GM21717 (cell line): Measurements from ENCODE around the gene KRT7.
"Not testable (repeated sequence)": the region's sequence is repeated elsewhere in the genome, so short reads cannot be mapped to it uniquely, and the experiment has no call there.

Experiments
- ATAC-seq: cut with Tn5 transposase; IDR thresholded peaks from one replicate; pipeline ENCODE4 v1.9.1; 2021; ENCODE audit warnings: mild to moderate bottlenecking, moderate library complexity; ENCODE audit not compliant: unreplicated experiment

The KRT7 gene

GRCh38 chr12:52254965-52255751 is 22.1 kb downstream of the KRT7 start:
- ATAC-seq, result no peak

- no peak for ATAC-seq
These were observed 23.0 kb downstream of the KRT7 start for GRCh38 chr12:52255926-52256583.

- no peak for ATAC-seq
These were observed 23.5 kb downstream of the KRT7 start for GRCh38 chr12:52256584-52256935.

- no peak for ATAC-seq
These were observed 24.1 kb downstream of the KRT7 start for GRCh38 chr12:52257074-52257551.

- not testable (repeated sequence) for ATAC-seq
These were observed 24.9 kb downstream of the KRT7 start for GRCh38 chr12:52257922-52258321.

GRCh38 chr12:52258335-52258901 is 25.4 kb downstream of the KRT7 start:
- no peak for ATAC-seq

GRCh38 chr12:52259657-52260243 is 26.7 kb downstream of the KRT7 start:
- no peak for ATAC-seq

- no peak for ATAC-seq
These were observed 27.5 kb downstream of the KRT7 start for GRCh38 chr12:52260361-52261207.

- ATAC-seq, result no peak
These were observed 28.1 kb downstream of the KRT7 start for GRCh38 chr12:52261208-52261484.

GRCh38 chr12:52262286-52262685 is 29.2 kb downstream of the KRT7 start:
- no peak for ATAC-seq

- ATAC-seq, result no peak
These were observed 30.9 kb downstream of the KRT7 start for GRCh38 chr12:52263761-52264434.

GRCh38 chr12:52264435-52264825 is 31.4 kb downstream of the KRT7 start:
- no peak for ATAC-seq

- no peak for ATAC-seq
These were observed 33.5 kb downstream of the KRT7 start for GRCh38 chr12:52266514-52266913.

GRCh38 chr12:52267266-52267665 is 34.2 kb downstream of the KRT7 start:
- ATAC-seq, result no peak

- ATAC-seq, result no peak
These were observed 34.7 kb downstream of the KRT7 start for GRCh38 chr12:52267699-52268098.

- no peak for ATAC-seq
These were observed 35.2 kb downstream of the KRT7 start for GRCh38 chr12:52268212-52268611.

GRCh38 chr12:52270541-52271070 is 37.6 kb downstream of the KRT7 start:
- ATAC-seq, result no peak

- ATAC-seq, result no peak
These were observed 38.1 kb downstream of the KRT7 start for GRCh38 chr12:52271158-52271557.

GRCh38 chr12:52274521-52275120 is 41.6 kb downstream of the KRT7 start, which contains the start of gene KRT86:
Gene KRT86 (plus strand): TSS chr12:52274645. CDS start chr12:52301917, 27,272 bp downstream.
- ATAC-seq, result no peak

GRCh38 chr12:52275686-52276085 is 42.6 kb downstream of the KRT7 start:
- no peak for ATAC-seq
